PC-3 (cell line): ENCODE results near the gene MAPK13. TPM values are rescaled to one million over a fixed set of nuclear protein-coding genes. Genes with fewer than 3 reads are reported as not detected.

ENCODE experiments used
- ATAC-seq: fragments of 200-7000 bp; cut with Tn5 transposase; 2 replicates; pipeline ENCODE4 v1.9.1; 2020; ENCODE audit warnings: mild to moderate bottlenecking, moderate library complexity
- BruUV-seq: library from RNA; stranded (reverse); fragments of 400-500 nt; replicated peaks from 2 replicates; lab custom pipeline; 2021; lab: Mats Ljungman, UMichigan
- CTCF ChIA-PET: fragments of 300-600 bp; sonication (Branson Sonifier 250); formaldehyde crosslinking; loops from one replicate; lab custom pipeline; 2022; ENCODE audit warnings: antibody characterized with exemption; lab: Charles Lee
- POLR2A ChIA-PET: fragments of 300-600 bp; sonication (Branson Sonifier 250); formaldehyde crosslinking; loops from one replicate; lab custom pipeline; 2022; ENCODE audit warnings: antibody characterized with exemption; ENCODE audit not compliant: unreplicated experiment; lab: Charles Lee
- DNase-seq: peaks from one replicate; pipeline ENCODE4 v3.0.0-alpha.2; 2015
- H2AFZ ChIP-seq: fragments of 300-600 bp; sonication (generic); 2 replicates; pipeline ENCODE4 v1.6.0; 2016; ENCODE audit warnings: antibody characterized with exemption, low read length
- H3F3A ChIP-seq: fragments of 300-600 bp; sonication (generic); one replicate; pipeline ENCODE4 v1.6.0; 2017; ENCODE audit warnings: antibody characterized with exemption, low read length, control low read depth, mild to moderate bottlenecking; ENCODE audit not compliant: unreplicated experiment
- H3K27ac ChIP-seq: fragments of 300-600 bp; sonication (generic); 2 replicates; pipeline ENCODE4 v1.5.1; 2016; ENCODE audit warnings: mild to moderate bottlenecking, low read length
- H3K27me3 ChIP-seq: fragments of 300-600 bp; sonication (generic); 2 replicates; pipeline ENCODE4 v1.6.1; 2016; ENCODE audit warnings: low read length, mixed read lengths
- H3K36me3 ChIP-seq: fragments of 300-600 bp; sonication (generic); 2 replicates; pipeline ENCODE4 v1.6.1; 2016; ENCODE audit warnings: low read depth, mixed run types, low read length, mixed read lengths
- H3K4me1 ChIP-seq: fragments of 300-600 bp; sonication (generic); 2 replicates; pipeline ENCODE4 v1.5.1; 2016; ENCODE audit warnings: low read length; ENCODE audit not compliant: insufficient read depth
- H3K4me2 ChIP-seq: fragments of 300-600 bp; sonication (generic); 2 replicates; pipeline ENCODE4 v1.6.0; 2016; ENCODE audit warnings: low read length
- H3K4me3 ChIP-seq: fragments of 300-600 bp; sonication (generic); 2 replicates; pipeline ENCODE4 v1.5.1; 2016; ENCODE audit warnings: mild to moderate bottlenecking, low read length, mixed read lengths
- H3K79me2 ChIP-seq: fragments of 300-600 bp; sonication (generic); 2 replicates; pipeline ENCODE4 v1.6.1; 2017; ENCODE audit warnings: low read length, mixed read lengths
- H3K9ac ChIP-seq: fragments of 300-600 bp; sonication (generic); 2 replicates; pipeline ENCODE4 v1.6.0; 2016; ENCODE audit warnings: mild to moderate bottlenecking, low read length
- H3K9me2 ChIP-seq: fragments of 300-600 bp; sonication (generic); replicated peaks from 2 replicates; pipeline ENCODE4 v1.6.1; 2016; ENCODE audit warnings: mixed run types, low read length, mixed read lengths
- H3K9me3 ChIP-seq: fragments of 300-600 bp; sonication (generic); 2 replicates; pipeline ENCODE4 v1.6.1; 2016; ENCODE audit warnings: low read length, mixed read lengths
- H4K20me1 ChIP-seq: fragments of 300-600 bp; sonication (generic); 2 replicates; pipeline ENCODE4 v1.6.1; 2016; ENCODE audit warnings: low read length, mixed read lengths
- EZH2 ChIP-seq: fragments of 300-600 bp; sonication (generic); IDR thresholded peaks from one replicate; pipeline ENCODE4 v1.6.1; 2017; ENCODE audit warnings: antibody characterized with exemption, mild to moderate bottlenecking, low read length; ENCODE audit not compliant: unreplicated experiment
- EZH2phosphoT487 ChIP-seq: fragments of 300-600 bp; sonication (generic); IDR thresholded peaks from 2 replicates; pipeline ENCODE4 v1.6.1; 2018; ENCODE audit warnings: mild to moderate bottlenecking, antibody characterized with exemption, low read length, borderline replicate concordance
- intact Hi-C: fragments of 100-400 bp; cut with micrococcal nuclease; formaldehyde crosslinking; loops from 2 replicates; pipeline ENCODE4 v1.9.0; 2023
- total RNA-seq: library from RNA; depleted of rRNA; stranded (reverse); fragments of >200 nt; gene quantifications from 2 replicates; pipeline ENCODE4 v1.2.3, GENCODE V29; 2014
- TF ChIP-seq, protein P1 (sequence below): fragments of 300-600 bp; sonication (generic); conservative IDR thresholded peaks from 2 replicates; pipeline ENCODE4 v1.5.1; 2017; ENCODE audit warnings: antibody characterized with exemption, low read depth, mild to moderate bottlenecking, low read length

MAPK13 gene
- total RNA-seq, 1 experiment from 2014 or later: 41.4 TPM

DNA sequence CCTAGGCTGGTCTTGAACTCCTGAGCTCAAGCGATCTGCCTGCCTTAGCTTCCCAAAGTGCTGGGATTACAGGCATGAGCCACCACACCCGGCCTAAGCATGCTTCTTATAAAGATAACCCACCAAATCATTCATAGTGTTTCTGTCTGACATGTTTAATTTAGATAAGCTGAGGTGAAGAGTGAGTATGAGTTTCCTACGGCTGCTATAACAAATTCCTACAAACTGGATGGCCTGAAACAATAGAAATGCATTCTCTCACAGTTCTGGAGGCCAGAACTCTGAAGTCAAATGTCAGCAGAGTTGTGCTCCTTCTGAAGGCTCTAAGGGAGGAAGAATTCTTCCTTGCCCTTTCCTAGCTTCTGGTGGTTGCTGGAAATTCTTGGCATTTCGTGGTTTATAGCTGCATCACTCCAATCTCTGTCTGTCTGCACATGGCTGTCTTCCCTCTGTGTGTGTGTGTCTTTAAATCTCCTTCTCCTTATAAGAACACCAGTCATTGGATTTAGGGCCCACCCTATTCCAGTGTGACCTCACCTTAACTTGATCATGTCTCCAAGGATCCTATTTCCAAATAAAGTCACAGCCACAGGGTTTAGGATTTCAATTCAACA is 29.9 kb downstream of the MAPK13 start:
- H3K27ac ChIP-seq: no peak overlapping the region
- no peak overlapping the region for H3K4me3 ChIP-seq
- no peaks in the 10 kb centered on the region for H3K9me2 ChIP-seq
- no peaks in the 10 kb centered on the region for H3K4me1 ChIP-seq
- no peak overlapping the region for H2AFZ ChIP-seq
- BruUV-seq: no TSS peak
- no peaks in the 10 kb centered on the region for H3K79me2 ChIP-seq
- H3K9ac ChIP-seq: no peak overlapping the region
- H3K36me3 ChIP-seq: no peaks in the 10 kb centered on the region
- H3K4me2 ChIP-seq: no peak overlapping the region
- H3K27me3 ChIP-seq: no peaks in the 10 kb centered on the region
- ATAC-seq: no peak
- CTCF ChIA-PET: no interaction called here
- POLR2A ChIA-PET: no interaction called here
- no peaks in the 10 kb centered on the region for H3F3A ChIP-seq
- TF ChIP-seq EZH2: no peak
- no peak for TF ChIP-seq EZH2phosphoT487
- TF ChIP-seq, protein P1, sequence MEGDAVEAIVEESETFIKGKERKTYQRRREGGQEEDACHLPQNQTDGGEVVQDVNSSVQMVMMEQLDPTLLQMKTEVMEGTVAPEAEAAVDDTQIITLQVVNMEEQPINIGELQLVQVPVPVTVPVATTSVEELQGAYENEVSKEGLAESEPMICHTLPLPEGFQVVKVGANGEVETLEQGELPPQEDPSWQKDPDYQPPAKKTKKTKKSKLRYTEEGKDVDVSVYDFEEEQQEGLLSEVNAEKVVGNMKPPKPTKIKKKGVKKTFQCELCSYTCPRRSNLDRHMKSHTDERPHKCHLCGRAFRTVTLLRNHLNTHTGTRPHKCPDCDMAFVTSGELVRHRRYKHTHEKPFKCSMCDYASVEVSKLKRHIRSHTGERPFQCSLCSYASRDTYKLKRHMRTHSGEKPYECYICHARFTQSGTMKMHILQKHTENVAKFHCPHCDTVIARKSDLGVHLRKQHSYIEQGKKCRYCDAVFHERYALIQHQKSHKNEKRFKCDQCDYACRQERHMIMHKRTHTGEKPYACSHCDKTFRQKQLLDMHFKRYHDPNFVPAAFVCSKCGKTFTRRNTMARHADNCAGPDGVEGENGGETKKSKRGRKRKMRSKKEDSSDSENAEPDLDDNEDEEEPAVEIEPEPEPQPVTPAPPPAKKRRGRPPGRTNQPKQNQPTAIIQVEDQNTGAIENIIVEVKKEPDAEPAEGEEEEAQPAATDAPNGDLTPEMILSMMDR: no peak
- no peak for DNase-seq
- intact Hi-C loops: no loop called here
- H4K20me1 ChIP-seq: no peaks in the 10 kb centered on the region
- 0 out of 2 replicates have a peak, but pooled peaks cover 4% of the 10 kb centered on the region for H3K9me3 ChIP-seq

DNA sequence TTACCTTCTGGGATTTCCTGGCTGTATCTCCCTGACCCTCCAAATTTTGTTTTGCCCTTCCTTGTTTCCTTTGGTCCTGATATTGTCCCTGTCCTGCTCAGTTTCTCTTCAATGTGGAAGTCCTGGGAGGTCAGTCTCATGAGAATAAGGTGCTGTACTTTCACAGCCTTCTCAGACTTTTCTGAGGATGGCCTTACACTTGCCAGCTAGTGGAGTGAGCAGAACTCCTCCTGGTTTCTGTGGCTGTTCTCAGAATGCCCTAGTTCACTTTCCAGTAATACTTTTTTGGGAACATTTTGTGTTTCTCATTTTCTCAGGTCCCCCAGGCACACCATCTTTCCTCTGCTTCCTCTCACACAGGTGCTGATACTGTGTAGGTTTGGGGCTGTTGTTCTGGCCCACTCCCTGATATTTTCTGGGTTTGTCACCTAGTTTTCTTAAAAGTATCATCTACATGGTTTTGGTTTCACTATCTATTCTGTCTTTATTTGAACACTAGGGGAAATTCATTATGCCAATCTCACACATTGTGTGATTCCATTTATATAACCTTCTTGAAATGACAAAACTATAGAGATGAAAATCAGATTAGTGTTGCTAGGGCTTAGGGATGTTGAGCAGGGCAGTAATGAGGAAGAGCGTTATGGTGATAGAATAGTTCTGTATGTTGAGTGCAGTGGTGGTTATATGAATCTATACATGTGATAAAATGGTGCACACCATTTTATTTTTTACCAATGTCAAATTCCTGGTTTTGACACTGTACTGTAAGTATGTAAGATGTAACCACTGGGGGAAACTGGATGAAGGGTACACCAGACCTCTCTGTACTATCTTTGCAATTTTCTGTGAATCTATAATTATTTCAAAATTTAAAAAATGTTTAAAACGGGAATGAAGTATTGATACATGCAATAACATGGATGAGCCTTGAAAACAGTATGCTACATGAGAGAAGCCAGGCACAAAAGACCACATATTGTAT is 39.0 kb downstream of the MAPK13 start:
- POLR2A ChIA-PET: no interaction called here
- no TSS peak for BruUV-seq
- ATAC-seq (no peak), DNase-seq (no peak)
- Histone ChIP-seq H3K27me3 (no peaks in the 10 kb centered on the region), H4K20me1 (no peaks in the 10 kb centered on the region), H3K36me3 (no peaks in the 10 kb centered on the region), H3K4me2 (no peak overlapping the region), H3K27ac (no peak overlapping the region), H3K9ac (no peak overlapping the region), H3K4me3 (no peak overlapping the region), H3K9me3 (no peaks in the 10 kb centered on the region), H2AFZ (no peak overlapping the region), H3K9me2 (no peaks in the 10 kb centered on the region), H3K4me1 (no peaks in the 10 kb centered on the region), H3F3A (no peaks in the 10 kb centered on the region), H3K79me2 (no peaks in the 10 kb centered on the region)
- TF ChIP-seq, protein P1: no peak
- TF ChIP-seq EZH2 (no peak), EZH2phosphoT487 (no peak)
- CTCF ChIA-PET: no interaction called here
- intact Hi-C loops: no loop called here

DNA sequence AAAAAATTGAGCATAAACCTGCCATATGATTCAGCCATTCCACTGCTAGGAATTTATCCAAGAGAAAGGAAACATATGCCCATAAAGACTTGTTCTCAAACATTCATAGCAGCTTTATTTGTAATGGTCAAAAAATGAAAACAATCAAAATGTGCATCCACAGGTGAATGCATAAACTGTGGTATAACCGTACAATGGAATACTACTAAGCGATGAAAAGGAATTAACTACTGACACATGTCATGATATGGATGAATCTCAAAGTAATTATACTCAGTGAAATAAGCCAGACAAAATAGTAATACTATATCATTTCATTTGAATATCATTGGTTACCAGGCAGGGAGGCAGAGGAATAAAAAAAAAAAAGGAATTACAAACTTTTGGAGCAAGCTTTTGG is 40.4 kb downstream of the MAPK13 start:
- Histone ChIP-seq H3K9ac (no peak overlapping the region), H2AFZ (no peak overlapping the region), H3F3A (no peaks in the 10 kb centered on the region), H3K4me3 (no peak overlapping the region), H3K9me3 (no peaks in the 10 kb centered on the region), H3K4me1 (no peaks in the 10 kb centered on the region), H4K20me1 (no peaks in the 10 kb centered on the region), H3K79me2 (no peaks in the 10 kb centered on the region), H3K27ac (no peak overlapping the region), H3K27me3 (no peaks in the 10 kb centered on the region), H3K4me2 (no peak overlapping the region), H3K36me3 (no peaks in the 10 kb centered on the region), H3K9me2 (no peaks in the 10 kb centered on the region)
- BruUV-seq: no TSS peak
- DNase-seq (no peak), ATAC-seq (no peak)
- ChIA-PET POLR2A (no interaction called here), CTCF (no interaction called here)
- intact Hi-C loops: no loop called here
- TF ChIP-seq, protein P1: no peak
- TF ChIP-seq EZH2phosphoT487 (no peak), EZH2 (no peak)
